ENCODE data around the gene LCN6.
A peak's percentile ranks its signal among the peaks of the same experiment; 100 is the strongest.
"Not testable (repeated sequence)": the region's sequence is repeated elsewhere in the genome, so short reads cannot be mapped to it uniquely, and the experiment has no call there.

LCN6 gene

DNA sequence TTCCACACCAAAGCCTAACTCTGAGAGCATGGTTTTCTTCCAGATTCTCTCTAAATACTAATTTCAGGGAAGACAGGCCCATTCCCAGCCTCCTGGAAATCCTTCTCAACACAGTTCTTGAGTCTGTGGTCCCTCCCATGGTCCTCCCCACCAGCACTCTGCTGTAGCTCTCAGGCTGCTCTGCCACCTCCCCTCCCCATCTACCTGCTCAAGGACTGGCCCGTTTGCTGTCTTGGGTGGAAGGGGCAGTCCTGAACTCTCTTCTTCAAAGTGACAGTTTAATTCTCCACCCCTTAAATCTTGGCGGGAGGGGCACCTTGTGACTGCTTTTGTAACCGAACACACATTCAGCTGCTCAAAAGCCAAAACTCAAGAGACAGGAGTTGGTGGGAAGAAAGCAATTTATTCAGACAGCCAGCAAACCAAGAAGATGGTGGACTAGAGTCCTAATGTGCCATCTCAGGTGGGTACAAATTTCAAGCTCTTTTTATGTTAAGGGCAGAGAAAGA lies 23.6 kb upstream of the LCN6 start:
- Mint-ChIP-seq H3K27me3 (peaks cover 12% of the 10 kb centered on the region), H3K27ac (no peak overlapping the region)
- DNase-seq (ENCODE audit: low spot score in 2 of 2), result no peak

DNA sequence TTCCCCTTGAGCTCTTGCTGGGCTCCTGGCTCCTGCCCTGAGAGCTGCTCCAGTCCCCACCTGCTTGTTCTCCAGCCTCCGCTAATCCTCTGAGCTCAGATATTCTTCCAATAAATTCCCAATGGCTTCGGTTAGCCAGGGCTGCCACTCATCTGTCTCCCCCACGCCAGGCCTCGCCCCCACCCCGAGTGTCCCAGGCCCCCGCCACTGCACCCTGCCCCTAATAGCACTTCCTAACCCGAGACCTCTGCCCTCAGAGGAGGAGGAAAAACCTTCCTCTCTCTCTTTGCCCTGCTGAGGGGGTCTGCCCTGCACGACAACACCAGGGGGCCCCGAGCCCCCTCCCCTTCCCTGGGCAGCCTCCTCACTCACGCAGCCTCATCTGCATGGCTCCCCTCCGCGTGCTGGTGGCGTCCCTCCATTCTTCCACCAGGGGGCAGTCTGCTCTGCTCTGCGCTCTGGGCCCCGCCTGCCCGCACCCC lies 21.4 kb upstream of the LCN6 start:
- peaks cover 33% of the 10 kb centered on the region for H3K4me1 Mint-ChIP-seq
- peak overlapping the region; percentile 68 for H3K4me3 Mint-ChIP-seq
- peak overlapping the region; percentile 68 for H3K27ac Mint-ChIP-seq
- H3K36me3 Mint-ChIP-seq, result no peaks in the 10 kb centered on the region
- ATAC-seq (ENCODE audit: low read depth), result no peak
- peaks cover 10% of the 10 kb centered on the region for H3K27me3 Mint-ChIP-seq
- DNase-seq (ENCODE audit: low spot score in 2 of 2), result no peak
- no peaks in the 10 kb centered on the region for H3K9me3 Mint-ChIP-seq

More for the DNA sequence above, 23.6 kb upstream of the LCN6 start:
- Mint-ChIP-seq H3K9me3 (no peaks in the 10 kb centered on the region), H3K36me3 (no peaks in the 10 kb centered on the region), H3K4me3 (no peak overlapping the region), H3K4me1 (peaks cover 17% of the 10 kb centered on the region)
- no peak for ATAC-seq (ENCODE audit: low read depth)

DNA sequence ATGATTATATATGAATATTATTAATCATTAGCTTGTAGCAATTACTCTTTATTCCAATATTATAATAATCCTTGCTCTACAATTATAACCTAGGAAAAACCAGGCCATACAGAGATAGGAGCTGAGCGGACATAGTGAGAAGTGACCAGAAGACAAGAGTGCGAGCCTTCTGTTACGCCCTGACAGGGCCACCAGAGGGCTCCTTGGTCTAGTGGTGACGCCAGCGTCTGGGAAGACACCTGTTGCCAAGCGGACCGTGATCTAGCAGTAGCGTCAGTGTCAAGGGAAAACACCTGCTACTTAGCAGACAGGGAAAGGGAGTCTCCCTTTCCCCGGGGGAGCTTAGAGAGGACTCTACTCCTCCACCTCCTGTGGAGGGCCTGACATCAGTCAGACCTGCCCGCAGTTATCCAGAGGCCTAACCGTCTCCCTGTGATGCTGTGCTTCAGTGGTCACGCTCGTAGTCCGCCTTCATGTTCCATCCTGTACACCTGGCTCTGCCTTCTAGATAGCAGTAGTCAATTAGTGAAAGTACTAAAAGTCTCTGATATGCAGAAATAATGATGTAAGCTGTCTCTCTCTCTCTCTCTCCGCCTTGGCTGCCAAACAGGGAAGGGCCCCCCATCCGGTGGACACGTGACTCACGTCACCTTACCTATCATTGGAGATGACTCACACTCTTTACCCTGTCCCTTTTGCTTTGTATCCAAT lies 18.2 kb upstream of the LCN6 start:
- H3K27ac Mint-ChIP-seq, result peak overlapping the region; percentile 93
- peak overlapping the region; percentile 62 for H3K4me3 Mint-ChIP-seq

DNA sequence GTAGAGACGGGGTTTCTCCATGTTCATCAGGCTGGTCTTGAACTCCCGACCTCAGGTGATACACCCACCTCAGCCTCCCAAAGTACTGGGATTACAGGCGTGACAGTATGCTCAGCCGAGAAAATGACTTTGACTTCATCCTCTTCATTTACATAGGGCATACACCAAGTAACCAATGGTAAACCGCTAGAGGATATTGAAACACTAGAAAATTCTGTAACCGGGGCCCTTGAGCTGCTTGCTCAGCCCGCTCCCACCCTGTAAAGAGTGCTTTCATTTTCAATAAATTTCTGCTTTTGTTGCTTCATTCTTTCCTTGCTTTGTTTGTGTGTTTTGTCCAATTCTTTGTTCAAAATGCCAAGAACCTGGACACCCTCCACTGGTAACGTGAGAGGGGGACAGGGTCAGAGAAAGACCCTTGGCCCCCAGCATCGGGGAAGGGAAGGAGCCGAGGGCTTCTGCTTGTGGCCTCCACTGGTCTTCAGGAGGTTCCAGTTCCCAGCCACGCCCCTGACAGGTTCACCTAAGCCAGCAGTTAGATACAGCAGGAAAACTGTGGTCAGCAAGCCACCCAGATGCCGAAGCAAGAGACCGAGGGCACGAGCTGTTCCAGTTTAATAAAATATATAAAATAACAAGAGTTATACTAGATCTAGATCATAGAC lies 17.6 kb upstream of the LCN6 start:
- ATAC-seq (ENCODE audit: low read depth) (peak; percentile 68), DNase-seq (ENCODE audit: low spot score in 2 of 2) (peak in 1 of 2 donors; percentile 57)
- H3K27ac Mint-ChIP-seq, result peak overlapping the region; percentile 93
- H3K4me3 Mint-ChIP-seq, result peak overlapping the region; percentile 65
- not testable (repeated sequence) for H3K36me3 Mint-ChIP-seq, H3K9me3 Mint-ChIP-seq, H3K27me3 Mint-ChIP-seq
- H3K4me1 Mint-ChIP-seq, result peaks cover 29% of the 10 kb centered on the region

More for the DNA sequence above, 18.2 kb upstream of the LCN6 start:
- not testable (repeated sequence) for H3K9me3 Mint-ChIP-seq, H3K36me3 Mint-ChIP-seq, H3K27me3 Mint-ChIP-seq
- H3K4me1 Mint-ChIP-seq, result peaks cover 28% of the 10 kb centered on the region
- peak; percentile 75 to 77 for DNase-seq (ENCODE audit: low spot score in 2 of 2)
- ATAC-seq (ENCODE audit: low read depth), result peak; percentile 30

DNA sequence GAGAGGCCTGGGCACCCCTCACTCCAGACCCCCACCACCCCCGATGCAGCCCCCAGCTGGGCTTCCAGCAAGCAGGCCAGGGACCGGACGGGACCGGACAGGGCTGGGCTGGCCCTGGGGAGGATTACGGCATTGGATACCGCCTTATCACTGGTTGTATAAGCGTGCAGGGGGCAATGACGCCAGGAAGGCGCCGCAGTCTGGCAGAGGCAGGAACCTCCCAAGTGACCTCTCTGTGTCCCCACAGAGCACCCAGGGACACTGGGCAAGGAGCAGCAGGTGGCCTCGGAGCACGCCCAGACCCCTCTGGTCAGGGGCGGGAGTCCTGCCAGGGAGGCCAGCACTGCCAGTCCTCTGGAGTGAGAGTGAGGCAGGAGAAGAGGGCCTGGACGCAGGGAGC lies 16.7 kb upstream of the LCN6 start:
- H3K36me3 Mint-ChIP-seq, result no peaks in the 10 kb centered on the region
- peaks cover 31% of the 10 kb centered on the region for H3K4me1 Mint-ChIP-seq

DNA sequence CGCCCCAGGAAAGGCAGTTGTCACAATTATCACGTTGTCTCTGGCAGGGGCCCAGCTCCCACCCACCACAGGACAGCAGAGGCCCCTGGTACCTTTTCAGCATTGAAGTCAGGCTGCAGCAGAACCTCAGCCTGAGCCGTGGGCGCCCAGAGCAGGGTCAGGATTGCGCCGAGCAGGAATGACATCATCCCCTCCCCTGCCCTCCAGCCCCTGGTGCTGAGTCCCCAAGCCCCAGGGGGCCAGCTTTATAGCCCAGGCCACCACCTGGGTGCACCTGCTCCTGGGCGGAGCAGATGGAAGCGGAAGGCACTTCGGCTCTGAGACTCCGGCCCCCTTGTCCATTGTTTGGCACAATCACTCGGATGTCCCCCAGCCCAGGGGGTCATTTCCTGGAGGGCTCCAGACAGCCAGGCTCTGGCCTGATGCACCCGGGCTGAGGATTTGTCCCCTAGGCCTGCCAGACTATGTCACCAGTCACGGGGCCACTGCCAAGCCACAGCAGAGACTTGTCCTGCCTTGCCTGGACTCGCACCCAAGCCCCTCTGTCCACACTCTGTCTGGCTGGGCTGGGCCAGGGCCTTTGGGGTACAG lies 16.1 kb upstream of the LCN6 start, which contains the start of gene LCN15:
Gene LCN15 (minus strand): TSS at position 218 of the 591 bp plus-strand sequence. CDS start 30 bp downstream, at position 188.
- Mint-ChIP-seq H3K4me3 (no peak within 1 kb of the TSS), H3K36me3 (no peaks in the 10 kb centered on the region), H3K27ac (peak within 1 kb of the TSS; percentile 93), H3K4me1 (peaks cover 30% of the 10 kb centered on the region), H3K9me3 (no peaks in the 10 kb centered on the region), H3K27me3 (no peaks in the 10 kb centered on the region)
- ATAC-seq (ENCODE audit: low read depth) (no peak), DNase-seq (ENCODE audit: low spot score in 2 of 2) (no peak)

More for the DNA sequence above, 16.7 kb upstream of the LCN6 start:
- ATAC-seq (ENCODE audit: low read depth) (no peak), DNase-seq (ENCODE audit: low spot score in 2 of 2) (no peak)
- peak overlapping the region; percentile 93 for H3K27ac Mint-ChIP-seq
- H3K4me3 Mint-ChIP-seq, result no peak overlapping the region
- H3K27me3 Mint-ChIP-seq, result peaks cover 4% of the 10 kb centered on the region
- H3K9me3 Mint-ChIP-seq, result no peaks in the 10 kb centered on the region

DNA sequence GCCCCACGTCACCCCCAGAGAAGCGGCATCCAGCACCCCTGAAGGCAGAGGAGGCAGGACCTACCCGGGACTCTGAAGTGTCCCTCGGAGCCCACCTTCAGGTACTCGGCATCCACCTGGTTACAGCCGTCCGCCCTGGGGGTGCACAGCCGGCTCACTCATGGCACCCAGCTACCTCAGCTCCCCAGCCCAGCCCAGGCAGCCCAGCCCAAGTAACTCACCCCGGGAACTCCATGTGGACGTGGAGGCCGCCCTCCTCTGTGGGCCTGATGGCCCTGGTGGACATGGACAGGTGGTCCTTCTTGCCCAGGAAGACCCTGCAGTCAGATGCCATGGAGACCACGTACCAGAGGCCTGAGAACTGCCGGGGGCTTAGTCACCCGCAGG lies 15.3 kb upstream of the LCN6 start:
- Mint-ChIP-seq H3K27ac (no peak overlapping the region), H3K4me1 (peaks cover 31% of the 10 kb centered on the region), H3K27me3 (no peaks in the 10 kb centered on the region), H3K4me3 (no peak overlapping the region), H3K9me3 (no peaks in the 10 kb centered on the region), H3K36me3 (no peaks in the 10 kb centered on the region)
- DNase-seq (ENCODE audit: low spot score in 2 of 2) (no peak), ATAC-seq (ENCODE audit: low read depth) (no peak)

DNA sequence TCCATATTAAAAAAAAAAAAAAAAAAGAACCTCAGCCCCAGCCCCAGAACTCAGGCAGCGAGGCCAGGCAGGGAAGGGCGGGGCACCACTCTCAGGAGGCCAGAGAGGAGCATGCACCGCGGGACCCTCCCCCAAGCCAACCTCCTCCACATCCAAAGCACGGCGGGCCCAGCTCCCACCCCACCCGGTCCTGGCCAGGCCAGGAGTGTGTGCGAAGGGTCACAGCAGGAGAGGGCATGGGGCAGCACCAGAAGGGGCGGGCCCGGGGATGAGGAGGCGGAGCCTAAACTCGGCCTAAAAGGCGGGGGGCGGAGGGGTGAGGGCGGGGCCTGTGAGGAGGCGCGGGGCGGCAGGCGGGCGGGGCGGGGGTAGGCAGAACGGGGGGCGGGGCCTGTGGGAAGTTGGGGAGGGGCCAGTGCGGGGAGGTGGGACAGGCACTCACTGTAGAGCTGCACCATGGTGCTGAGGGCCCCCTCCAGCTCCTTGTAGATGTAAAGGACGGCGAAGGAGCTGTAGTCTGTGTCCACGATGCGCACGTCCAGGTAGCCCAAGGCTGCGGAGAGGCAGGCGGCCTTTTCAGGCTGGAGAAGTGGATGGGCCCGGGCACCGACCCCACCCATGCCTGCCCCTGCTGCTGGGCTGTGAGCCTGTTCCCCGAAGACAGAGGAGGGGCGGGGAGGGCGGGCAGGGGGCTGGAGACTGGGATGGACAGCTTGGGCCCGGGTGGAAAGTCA lies 14.8 kb upstream of the LCN6 start:
- Mint-ChIP-seq H3K9me3 (no peaks in the 10 kb centered on the region), H3K27ac (no peak overlapping the region), H3K4me3 (no peak overlapping the region), H3K27me3 (no peaks in the 10 kb centered on the region), H3K36me3 (no peaks in the 10 kb centered on the region), H3K4me1 (peaks cover 30% of the 10 kb centered on the region)
- DNase-seq (ENCODE audit: low spot score in 2 of 2) (no peak), ATAC-seq (ENCODE audit: low read depth) (no peak)

DNA sequence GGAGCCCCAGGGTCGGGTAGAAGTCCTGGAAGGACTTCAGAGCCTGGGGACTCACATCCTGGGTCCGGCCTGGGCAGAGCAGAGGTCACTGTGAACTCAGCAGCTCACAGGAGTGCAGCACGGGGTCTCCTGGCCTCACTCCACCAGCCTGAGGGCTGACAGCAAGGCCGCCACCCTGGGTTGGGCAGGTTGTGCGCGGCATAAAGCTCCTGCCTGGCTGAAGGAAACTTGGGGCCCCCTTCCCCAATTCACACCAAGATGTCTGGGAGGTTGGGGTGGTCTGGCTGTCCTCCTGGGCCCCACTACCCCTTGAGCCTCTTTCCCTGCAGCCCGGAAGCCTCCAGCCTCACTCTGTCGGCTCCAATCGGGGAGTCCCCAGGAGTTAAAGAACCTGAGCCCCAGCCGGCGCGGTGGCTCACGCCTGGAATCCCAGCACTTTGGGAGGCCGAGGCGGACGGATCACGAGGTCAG lies 13.9 kb upstream of the LCN6 start:
- Mint-ChIP-seq H3K4me3 (no peak overlapping the region), H3K36me3 (no peaks in the 10 kb centered on the region), H3K9me3 (no peaks in the 10 kb centered on the region), H3K4me1 (peaks cover 26% of the 10 kb centered on the region), H3K27ac (no peak overlapping the region), H3K27me3 (no peaks in the 10 kb centered on the region)
- DNase-seq (ENCODE audit: low spot score in 2 of 2) (no peak), ATAC-seq (ENCODE audit: low read depth) (no peak)

DNA sequence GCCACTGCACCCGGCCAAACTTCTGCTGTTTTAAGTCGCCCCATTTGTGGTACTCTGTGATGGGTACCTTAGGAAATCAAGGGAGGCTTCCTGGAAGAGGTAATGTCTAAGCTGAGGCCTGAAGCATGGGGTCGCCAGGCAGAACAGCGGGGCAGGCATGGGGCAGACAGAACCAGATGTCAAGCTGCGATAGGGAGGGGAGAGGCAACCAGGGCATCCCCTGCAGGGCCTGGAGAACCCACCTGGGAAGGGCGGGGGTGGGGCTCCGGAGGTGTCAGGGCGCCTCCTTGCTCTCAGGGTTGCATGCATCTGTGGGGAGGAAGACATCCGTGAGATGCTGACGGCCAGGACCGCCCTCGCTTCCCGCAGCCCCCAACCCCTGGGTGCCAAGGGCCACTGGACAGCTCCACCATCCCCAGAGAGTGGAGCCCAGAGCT lies 13.2 kb upstream of the LCN6 start:
- Mint-ChIP-seq H3K27ac (no peak overlapping the region), H3K4me1 (peaks cover 19% of the 10 kb centered on the region), H3K27me3 (no peaks in the 10 kb centered on the region), H3K4me3 (no peak overlapping the region), H3K36me3 (no peaks in the 10 kb centered on the region), H3K9me3 (no peaks in the 10 kb centered on the region)
- DNase-seq (ENCODE audit: low spot score in 2 of 2) (no peak), ATAC-seq (ENCODE audit: low read depth) (no peak)

DNA sequence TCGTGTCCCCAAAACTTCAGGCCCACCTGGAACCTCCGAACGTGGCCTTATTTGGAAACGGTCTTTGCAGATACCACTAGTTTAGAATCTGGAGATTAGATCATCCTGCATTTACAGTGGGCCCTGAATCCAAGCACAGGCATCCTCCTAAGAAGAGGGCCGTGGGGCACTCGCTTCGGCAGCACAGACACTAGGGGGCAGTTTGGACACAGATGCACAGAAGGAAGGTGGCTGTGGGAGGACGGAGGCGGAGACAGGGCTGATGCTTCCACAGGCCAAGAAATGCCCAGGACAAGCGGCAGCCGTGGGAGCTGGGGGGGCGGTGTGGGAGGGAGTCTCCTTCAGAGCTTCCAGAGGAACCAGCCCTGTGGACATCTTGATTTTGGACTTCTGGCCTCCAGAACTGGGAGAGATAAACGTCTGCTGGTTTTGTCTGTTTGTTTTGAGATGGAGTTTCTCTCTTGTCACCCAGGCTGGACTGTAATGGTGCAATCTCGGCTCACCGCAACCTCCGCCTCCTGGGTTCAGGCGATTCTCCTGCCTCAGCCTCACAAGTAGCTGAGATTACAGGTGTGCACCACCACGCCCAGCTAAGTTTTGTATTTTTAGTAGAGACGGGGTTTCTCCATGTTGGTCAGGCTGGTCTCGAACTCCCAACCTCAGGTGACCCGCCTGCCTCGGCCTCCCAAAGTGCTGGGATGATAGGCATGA lies 12.7 kb upstream of the LCN6 start:
- H3K36me3 Mint-ChIP-seq; DNase-seq (ENCODE audit: low spot score in 2 of 2); H3K4me3 Mint-ChIP-seq; H3K9me3 Mint-ChIP-seq; H3K27me3 Mint-ChIP-seq; H3K27ac Mint-ChIP-seq: not testable (repeated sequence)
- H3K4me1 Mint-ChIP-seq, result peaks cover 18% of the 10 kb centered on the region
- peak; percentile 26 for ATAC-seq (ENCODE audit: low read depth)

DNA sequence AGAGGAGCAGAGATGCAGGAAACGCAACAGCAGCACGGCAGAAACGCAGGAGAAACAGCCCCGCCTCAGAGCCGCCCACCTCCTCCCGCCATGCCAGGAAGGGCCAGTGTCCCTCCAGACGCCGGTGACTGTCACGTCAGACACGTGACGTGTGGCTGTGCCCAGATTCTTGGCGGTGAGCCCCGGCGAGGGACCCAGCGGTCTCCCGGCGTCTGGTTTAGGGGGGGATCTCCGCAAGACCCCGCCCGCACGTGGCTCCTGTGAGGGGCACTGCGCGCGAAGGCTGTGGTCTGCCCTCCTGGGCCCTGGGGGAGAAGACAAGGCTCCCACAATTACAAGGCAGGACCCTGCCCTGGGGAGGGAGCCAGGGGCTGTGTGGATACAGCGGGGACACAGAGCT lies 12.1 kb upstream of the LCN6 start:
- Mint-ChIP-seq H3K27ac (no peak overlapping the region), H3K4me1 (peaks cover 15% of the 10 kb centered on the region), H3K27me3 (no peaks in the 10 kb centered on the region), H3K4me3 (no peak overlapping the region), H3K9me3 (no peaks in the 10 kb centered on the region), H3K36me3 (no peaks in the 10 kb centered on the region)
- no peak for DNase-seq (ENCODE audit: low spot score in 2 of 2)
- no peak for ATAC-seq (ENCODE audit: low read depth)

Measured in memory B cell (primary cell).